ENCODE data around the gene KRT28. TPM values are rescaled to one million over a fixed set of nuclear protein-coding genes. Genes with fewer than 3 reads are reported as not detected.

The KRT28 gene
- total RNA-seq, 6 donors from 2014 or later: not detected

GRCh38 chr17:40772101-40772500, 27.7 kb downstream of the KRT28 start, which contains the start of gene KRT26:
Gene KRT26 (minus strand): TSS chr17:40772201. CDS start chr17:40772113, 88 bp downstream.
- no peaks in the 10 kb centered on the region for H3K9me3 ChIP-seq
- no peak for DNase-seq
- H3K27ac ChIP-seq: no peak within 1 kb of the TSS
- TF ChIP-seq POLR2AphosphoS5 (IDR thresholded peaks at IDR 0.05) (no peak), POLR2A (IDR thresholded peaks at IDR 0.05) (no peak), CTCF (IDR thresholded peaks at IDR 0.05) (no peak), EP300 (IDR thresholded peaks at IDR 0.05) (no peak)
- WGBS, 2 donors: 91 to 92% methylated on average over 3 of the region's 3 CpGs
- H3K4me3 ChIP-seq: no peak within 1 kb of the TSS
- no peaks in the 10 kb centered on the region for H3K27me3 ChIP-seq
- H3K36me3 ChIP-seq: no peaks in the 10 kb centered on the region
- H3K4me1 ChIP-seq: no peaks in the 10 kb centered on the region
- ATAC-seq (ENCODE audit: low FRiP score in 2 of 2): no peak

GRCh38 chr17:40765657-40766056, 34.1 kb downstream of the KRT28 start:
- H3K27ac ChIP-seq: no peak overlapping the region
- no peaks in the 10 kb centered on the region for H3K4me1 ChIP-seq
- ATAC-seq (ENCODE audit: low FRiP score in 2 of 2) (no peak), DNase-seq (no peak)
- no peak for TF ChIP-seq POLR2A (IDR thresholded peaks at IDR 0.05)
- H3K27me3 ChIP-seq: no peaks in the 10 kb centered on the region
- peaks cover 4 to 19% (median 15%) of the 10 kb centered on the region in 4 donors for H3K9me3 ChIP-seq
- H3K4me3 ChIP-seq: no peak overlapping the region
- no peaks in the 10 kb centered on the region for H3K36me3 ChIP-seq
- 81 to 83% methylated on average over 2 of the region's 2 CpGs for WGBS, 2 donors

GRCh38 chr17:40763752-40764151, 36.0 kb downstream of the KRT28 start:
- Histone ChIP-seq H3K27ac (no peak overlapping the region), H3K36me3 (no peaks in the 10 kb centered on the region), H3K4me3 (no peak overlapping the region), H3K27me3 (no peaks in the 10 kb centered on the region), H3K4me1 (no peaks in the 10 kb centered on the region), H3K9me3 (peaks cover 18 to 34% (median 28%) of the 10 kb centered on the region in 4 donors)
- DNase-seq (no peak), ATAC-seq (ENCODE audit: low FRiP score in 2 of 2) (no peak)
- 81 to 91% methylated on average over 1 of the region's 1 CpG for WGBS, 2 donors
- TF ChIP-seq POLR2A (IDR thresholded peaks at IDR 0.05): no peak
- no peak for TF ChIP-seq CTCF (IDR thresholded peaks at IDR 0.05)
- no peak for TF ChIP-seq POLR2AphosphoS5 (IDR thresholded peaks at IDR 0.05)
- TF ChIP-seq EP300 (IDR thresholded peaks at IDR 0.05): no peak

- WGBS, 2 donors: 22 to 29% methylated on average over 1 of the region's 1 CpG
- Histone ChIP-seq H3K27ac (no peak overlapping the region), H3K36me3 (no peaks in the 10 kb centered on the region), H3K9me3 (peaks cover 18 to 34% (median 28%) of the 10 kb centered on the region in 4 donors), H3K4me1 (no peaks in the 10 kb centered on the region), H3K4me3 (no peak overlapping the region), H3K27me3 (no peaks in the 10 kb centered on the region)
- DNase-seq (no peak), ATAC-seq (ENCODE audit: low FRiP score in 2 of 2) (no peak)
- TF ChIP-seq CTCF (IDR thresholded peaks at IDR 0.05): no peak
- no peak for TF ChIP-seq POLR2AphosphoS5 (IDR thresholded peaks at IDR 0.05)
- no peak for TF ChIP-seq EP300 (IDR thresholded peaks at IDR 0.05)
- no peak for TF ChIP-seq POLR2A (IDR thresholded peaks at IDR 0.05)
Measured at GRCh38 chr17:40760105-40761016, 39.4 kb downstream of the KRT28 start.

GRCh38 chr17:40755231-40755630, 44.5 kb downstream of the KRT28 start, which contains the start of gene KRT25:
Gene KRT25 (minus strand): TSS chr17:40755331. CDS start chr17:40755271, 60 bp downstream.
- H3K4me1 ChIP-seq: no peaks in the 10 kb centered on the region
- no peak within 1 kb of the TSS for H3K4me3 ChIP-seq
- H3K9me3 ChIP-seq: peaks cover 7 to 14% (median 10%) of the 10 kb centered on the region in 4 donors
- no peaks in the 10 kb centered on the region for H3K36me3 ChIP-seq
- H3K27me3 ChIP-seq: no peaks in the 10 kb centered on the region
- H3K27ac ChIP-seq: no peak within 1 kb of the TSS
- ATAC-seq (ENCODE audit: low FRiP score in 2 of 2): no peak
- TF ChIP-seq EP300 (IDR thresholded peaks at IDR 0.05) (no peak), POLR2A (IDR thresholded peaks at IDR 0.05) (no peak), POLR2AphosphoS5 (IDR thresholded peaks at IDR 0.05) (no peak), CTCF (IDR thresholded peaks at IDR 0.05) (no peak)
- WGBS, 2 donors: 77 to 85% methylated on average over 4 of the region's 4 CpGs
- DNase-seq: no peak
